A673 (cell line): Measurements from ENCODE around the gene NOA1. TPM values are rescaled to one million over a fixed set of nuclear protein-coding genes. Genes with fewer than 3 reads are reported as not detected.

Source experiments
- Bru-seq: library from RNA; stranded (reverse); fragments of 400-500 nt; gene quantifications from one replicate; lab custom pipeline; 2021; lab: Mats Ljungman, UMichigan
- BruChase-seq, 2 experiments: library from RNA; stranded (reverse); fragments of 400-500 nt; gene quantifications; one replicate each; lab custom pipeline; 2021; lab: Mats Ljungman, UMichigan
- BruUV-seq: library from RNA; stranded (reverse); fragments of 400-500 nt; replicated peaks from 2 replicates; lab custom pipeline; 2021; lab: Mats Ljungman, UMichigan
- CTCF ChIA-PET: fragments of 300-600 bp; sonication (Branson Sonifier 250); formaldehyde crosslinking; loops from one replicate; lab custom pipeline; 2022; ENCODE audit warnings: antibody characterized with exemption; lab: Charles Lee
- POLR2A ChIA-PET: fragments of 300-600 bp; sonication (Branson Sonifier 250); formaldehyde crosslinking; loops from one replicate; lab custom pipeline; 2022; ENCODE audit warnings: antibody characterized with exemption; ENCODE audit not compliant: low non-redundant PET; lab: Charles Lee
- DNase-seq: peaks from one replicate; pipeline ENCODE4 v3.0.0-alpha.2; 2015; ENCODE audit warnings: low spot score
- H3K27ac ChIP-seq: fragments of 200-600 bp; sonication (generic); 2 replicates; pipeline ENCODE4 v1.5.1; 2016; ENCODE audit warnings: mixed run types, low read depth, mild to moderate bottlenecking, mixed read lengths, antibody characterized with exemption, low read length; ENCODE audit not compliant: poor library complexity, severe bottlenecking
- H3K27me3 ChIP-seq: fragments of 200-600 bp; sonication (generic); replicated peaks from 2 replicates; pipeline ENCODE4 v1.6.1; 2017; ENCODE audit warnings: mixed run types, low read depth, mild to moderate bottlenecking, mixed read lengths, antibody characterized with exemption, low read length; ENCODE audit not compliant: insufficient read depth, poor library complexity
- H3K36me3 ChIP-seq: fragments of 200-600 bp; sonication (generic); 2 replicates; pipeline ENCODE4 v1.6.1; 2016; ENCODE audit warnings: mixed run types, mild to moderate bottlenecking, mixed read lengths, antibody characterized with exemption, low read length; ENCODE audit not compliant: insufficient read depth, poor library complexity, severe bottlenecking
- H3K4me1 ChIP-seq: fragments of 200-600 bp; sonication (generic); 2 replicates; pipeline ENCODE4 v1.6.1; 2017; ENCODE audit warnings: mixed run types, mild to moderate bottlenecking, mixed read lengths, antibody characterized with exemption, low read length; ENCODE audit not compliant: insufficient read depth, poor library complexity, severe bottlenecking
- H3K4me3 ChIP-seq: fragments of 200-600 bp; sonication (generic); 2 replicates; pipeline ENCODE4 v1.5.1; 2016; ENCODE audit warnings: low read depth, mixed run types, mild to moderate bottlenecking, mixed read lengths, low read length; ENCODE audit not compliant: poor library complexity, severe bottlenecking
- H3K9me3 ChIP-seq: fragments of 200-600 bp; sonication (generic); 2 replicates; pipeline ENCODE4 v1.6.1; 2016; ENCODE audit warnings: mixed run types, low read depth, mild to moderate bottlenecking, mixed read lengths, antibody characterized with exemption, low read length; ENCODE audit not compliant: poor library complexity, severe bottlenecking
- EZH2 ChIP-seq: fragments of 200-600 bp; sonication (generic); IDR thresholded peaks from 2 replicates; pipeline ENCODE4 v1.6.1; 2017; ENCODE audit warnings: borderline replicate concordance, low read depth, mild to moderate bottlenecking, mixed read lengths, antibody characterized with exemption, low read length; ENCODE audit not compliant: poor library complexity, severe bottlenecking
- intact Hi-C: fragments of 100-400 bp; cut with micrococcal nuclease; formaldehyde crosslinking; loops from one replicate; pipeline ENCODE4 v1.10.0; 2022; ENCODE audit not compliant: unreplicated experiment
- long read RNA-seq: library from polyadenylated mRNA; stranded (forward); transcript quantifications from one replicate; pipeline ENCODE4 v2.0.0, GENCODE V29; 2022
- total RNA-seq: library from RNA; stranded (reverse); gene quantifications from 2 replicates; pipeline ENCODE4 v1.2.3, GENCODE V29; 2021
- TF ChIP-seq, protein P1 (sequence below): fragments of 300-800, 200-600 bp; sonication (generic); conservative IDR thresholded peaks from 2 replicates; pipeline ENCODE4 v1.5.1; 2017; ENCODE audit warnings: low read depth, mild to moderate bottlenecking, antibody characterized with exemption, low read length, moderate library complexity, mixed read lengths

NOA1 gene
- total RNA-seq (8.3 and 8.7 TPM in 2 replicates), Bru-seq, nascent RNA (percentile 55 among the genes with signal in this experiment), BruChase-seq, experiment 1, labeled RNA remaining after a 2-hour chase (percentile 50 among the genes with signal in this experiment), BruChase-seq, experiment 2, labeled RNA remaining after a 6-hour chase (percentile 53 among the genes with signal in this experiment)
- long read RNA-seq, transcript NOA1-201 (7 exons, 3,415 nt) = major isoform, 23 of 31 reads
- long read RNA-seq, partial matches to known transcripts = 1 of 31 reads
- long read RNA-seq, other reads (novel, unspliced or antisense) = 7 of 31 reads

DNA sequence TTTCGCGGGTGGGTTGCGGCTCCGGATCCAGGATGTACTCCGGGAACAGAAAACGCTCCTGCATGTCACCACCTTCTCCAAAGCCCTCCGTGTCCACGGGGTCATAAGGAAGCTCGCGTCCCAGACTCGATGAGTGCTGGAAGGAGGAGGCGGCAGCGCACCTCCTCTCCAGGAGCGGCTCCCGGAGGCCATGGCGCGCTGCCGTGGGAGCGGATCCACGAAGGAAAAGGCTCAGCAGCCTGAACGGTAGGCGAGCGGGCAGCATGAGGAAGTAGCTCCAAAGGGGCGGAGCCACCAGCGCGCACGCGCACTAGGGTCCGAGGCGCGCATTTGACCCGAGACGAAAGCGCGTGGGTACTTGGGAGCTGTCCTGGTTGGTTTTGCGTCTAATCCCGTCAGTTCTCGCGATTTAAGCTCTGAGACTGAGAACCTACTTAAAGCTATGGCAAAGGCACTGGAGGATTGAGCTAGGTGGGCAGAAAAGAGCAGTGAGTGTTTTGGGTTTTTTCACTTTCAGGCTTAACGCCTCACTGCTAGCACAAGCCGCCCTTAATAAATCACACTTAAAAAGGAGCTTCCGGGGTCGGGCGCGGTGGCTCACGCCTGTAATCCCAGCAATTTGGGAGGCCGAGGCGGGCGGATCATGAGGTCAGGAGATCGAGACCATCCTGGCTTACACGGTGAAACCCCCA is at the start of gene NOA1:
Gene NOA1 (minus strand): TSS at position 286 of the 692 bp plus-strand sequence. CDS start 21 bp downstream, at position 265.
- no peaks in the 10 kb centered on the region for H3K9me3 ChIP-seq
- H3K4me1 ChIP-seq = no peaks in the 10 kb centered on the region
- peaks cover 14% of the 10 kb centered on the region for H3K36me3 ChIP-seq
- peak within 1 kb of the TSS; percentile 68 for H3K27ac ChIP-seq
- no peaks in the 10 kb centered on the region for H3K27me3 ChIP-seq
- intact Hi-C loops = no loop called here
- peak within 1 kb of the TSS; percentile 84 for H3K4me3 ChIP-seq
- ChIA-PET POLR2A (interaction anchor here (0.6 to 1.4 kb wide), 2 partner anchors 19 to 327 kb away, joined by 3 read pairs; no protein-coding TSS in a partner anchor), CTCF (no interaction called here)
- BruUV-seq = no TSS peak
- TF ChIP-seq, protein P1, sequence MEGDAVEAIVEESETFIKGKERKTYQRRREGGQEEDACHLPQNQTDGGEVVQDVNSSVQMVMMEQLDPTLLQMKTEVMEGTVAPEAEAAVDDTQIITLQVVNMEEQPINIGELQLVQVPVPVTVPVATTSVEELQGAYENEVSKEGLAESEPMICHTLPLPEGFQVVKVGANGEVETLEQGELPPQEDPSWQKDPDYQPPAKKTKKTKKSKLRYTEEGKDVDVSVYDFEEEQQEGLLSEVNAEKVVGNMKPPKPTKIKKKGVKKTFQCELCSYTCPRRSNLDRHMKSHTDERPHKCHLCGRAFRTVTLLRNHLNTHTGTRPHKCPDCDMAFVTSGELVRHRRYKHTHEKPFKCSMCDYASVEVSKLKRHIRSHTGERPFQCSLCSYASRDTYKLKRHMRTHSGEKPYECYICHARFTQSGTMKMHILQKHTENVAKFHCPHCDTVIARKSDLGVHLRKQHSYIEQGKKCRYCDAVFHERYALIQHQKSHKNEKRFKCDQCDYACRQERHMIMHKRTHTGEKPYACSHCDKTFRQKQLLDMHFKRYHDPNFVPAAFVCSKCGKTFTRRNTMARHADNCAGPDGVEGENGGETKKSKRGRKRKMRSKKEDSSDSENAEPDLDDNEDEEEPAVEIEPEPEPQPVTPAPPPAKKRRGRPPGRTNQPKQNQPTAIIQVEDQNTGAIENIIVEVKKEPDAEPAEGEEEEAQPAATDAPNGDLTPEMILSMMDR = no peak
- no peak for TF ChIP-seq EZH2
- DNase-seq = peak; percentile 95

DNA sequence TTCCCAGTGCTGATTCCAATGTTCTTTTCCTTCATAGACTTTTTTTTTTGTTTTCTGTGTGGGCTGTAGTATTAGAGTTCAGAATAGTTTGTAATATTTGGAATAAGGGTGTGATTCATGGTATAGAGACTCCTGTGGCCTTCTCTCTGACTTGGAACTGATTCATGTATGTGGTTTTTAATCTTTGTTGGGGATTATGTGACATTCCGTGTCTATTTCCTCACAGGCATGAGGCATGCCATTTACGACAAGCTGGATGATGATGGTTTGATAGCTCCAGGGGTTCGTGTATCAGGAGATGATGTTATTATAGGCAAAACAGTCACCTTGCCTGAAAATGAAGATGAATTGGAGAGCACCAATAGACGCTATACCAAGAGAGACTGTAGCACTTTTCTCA is 45.7 kb upstream of the NOA1 start:
- no peak for DNase-seq
- CTCF ChIA-PET = no interaction called here

DNA sequence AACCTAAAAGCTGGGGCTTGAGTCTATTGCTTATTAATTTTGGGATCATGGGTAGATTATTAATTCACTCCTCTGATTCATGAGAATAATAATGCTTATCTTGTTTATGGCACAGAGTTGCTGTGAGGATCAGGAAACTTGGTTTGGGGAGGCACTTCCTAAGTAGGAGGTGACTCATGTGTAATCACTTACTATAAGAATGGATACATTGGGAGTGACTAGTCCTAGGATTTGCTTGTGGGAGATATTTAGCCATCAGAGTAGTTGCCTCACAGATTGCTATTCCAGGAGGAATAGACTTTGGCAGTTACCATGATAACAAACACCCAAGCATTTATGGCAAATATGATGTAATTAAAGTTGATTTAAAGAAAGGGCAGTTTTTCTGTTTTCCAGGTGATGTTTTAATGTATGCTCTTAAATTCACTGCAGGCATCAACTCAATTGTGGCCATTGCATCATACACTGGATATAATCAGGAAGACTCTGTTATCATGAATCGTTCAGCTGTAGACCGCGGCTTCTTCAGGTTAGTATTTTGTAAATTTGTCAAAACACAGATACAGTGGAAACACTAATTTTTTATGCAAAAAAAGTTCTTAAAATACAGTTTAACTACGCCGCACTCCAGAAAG is 43.2 kb upstream of the NOA1 start:
- ChIA-PET POLR2A (no interaction called here), CTCF (no interaction called here)
- H3K9me3 ChIP-seq = no peaks in the 10 kb centered on the region
- TF ChIP-seq, protein P1 = no peak
- no peak for TF ChIP-seq EZH2
- no peak overlapping the region for H3K27ac ChIP-seq
- no peaks in the 10 kb centered on the region for H3K27me3 ChIP-seq
- peaks cover 37% of the 10 kb centered on the region for H3K36me3 ChIP-seq
- intact Hi-C loops = no loop called here
- no peaks in the 10 kb centered on the region for H3K4me1 ChIP-seq
- peak; percentile 10 for DNase-seq
- no peak overlapping the region for H3K4me3 ChIP-seq
- no TSS peak for BruUV-seq

More for the DNA sequence above, 45.7 kb upstream of the NOA1 start:
- peaks cover 29% of the 10 kb centered on the region for H3K36me3 ChIP-seq
- intact Hi-C loops = no loop called here
- TF ChIP-seq, protein P1 = no peak
- TF ChIP-seq EZH2 = no peak
- no peak overlapping the region for H3K27ac ChIP-seq
- H3K4me1 ChIP-seq = no peaks in the 10 kb centered on the region
- POLR2A ChIA-PET = no interaction called here
- no peaks in the 10 kb centered on the region for H3K9me3 ChIP-seq
- no peaks in the 10 kb centered on the region for H3K27me3 ChIP-seq
- no peak overlapping the region for H3K4me3 ChIP-seq
- no TSS peak for BruUV-seq
